BE2C (cell line): ENCODE data around the gene PDYN.

ENCODE experiments used
- DNase-seq: peaks from one replicate; pipeline ENCODE4 v3.0.0-alpha.2; 2020
- H3K27me3 ChIP-seq: fragments of 250-450 bp; sonication (Bioruptor Pico); 2 replicates; pipeline ENCODE4 v1.5.1; 2020; ENCODE audit warnings: mild to moderate bottlenecking
- H3K36me3 ChIP-seq: fragments of 250-450 bp; sonication (Bioruptor Pico); 2 replicates; pipeline ENCODE4 v1.5.1; 2020; ENCODE audit warnings: mild to moderate bottlenecking
- H3K4me1 ChIP-seq: fragments of 250-450 bp; sonication (Bioruptor Pico); 2 replicates; pipeline ENCODE4 v1.5.1; 2020
- H3K4me3 ChIP-seq: 2 replicates; pipeline ENCODE4 v1.5.1; 2011; ENCODE audit warnings: low read depth, low read length
- H3K9me3 ChIP-seq: fragments of 250-450 bp; sonication (Bioruptor Pico); 2 replicates; pipeline ENCODE4 v1.5.1; 2020
- TF ChIP-seq, protein P1 (sequence below): IDR thresholded peaks from 2 replicates; pipeline ENCODE4 v1.5.1; 2012; ENCODE audit warnings: mild to moderate bottlenecking, low read depth, low read length

The PDYN gene

DNA sequence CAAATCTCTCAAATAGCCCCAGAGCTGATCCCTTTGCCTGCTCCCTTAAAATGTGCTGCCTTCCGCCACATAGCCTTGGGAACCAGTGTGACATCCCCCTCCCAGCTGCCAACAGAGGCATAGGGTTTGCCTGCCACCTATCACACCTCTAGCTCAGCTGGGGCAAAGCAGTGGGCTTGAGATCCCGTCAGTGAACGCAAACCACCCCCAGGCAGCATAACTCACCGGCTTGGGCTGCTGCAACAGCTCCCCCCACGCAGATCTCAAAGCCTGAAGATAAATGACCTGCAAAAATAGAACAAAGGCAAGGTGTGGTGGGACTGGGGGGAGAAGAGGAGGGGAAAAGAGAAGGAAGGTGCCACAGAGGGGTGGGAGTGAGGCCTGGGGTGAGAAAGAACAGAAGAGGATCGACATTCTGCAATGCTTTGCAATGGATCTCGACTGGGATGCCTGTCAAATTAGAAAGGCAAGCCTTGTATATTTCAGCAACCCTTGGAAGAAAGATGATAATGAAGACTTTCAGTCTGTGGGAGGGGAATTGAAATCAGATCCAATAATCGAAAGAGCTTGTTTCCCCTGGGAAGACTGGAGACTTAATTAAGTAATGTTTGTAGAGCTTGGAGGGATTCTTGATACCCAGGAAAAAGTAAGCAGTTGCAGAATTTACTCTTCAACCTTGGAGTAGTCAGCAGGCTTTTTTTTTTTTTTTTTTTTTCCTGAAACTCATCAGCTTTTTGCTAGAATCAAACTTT lies 1.3 kb downstream of the PDYN start:
- Histone ChIP-seq H3K4me1 (no peaks in the 10 kb centered on the region), H3K36me3 (no peaks in the 10 kb centered on the region), H3K9me3 (no peaks in the 10 kb centered on the region), H3K4me3 (no peak overlapping the region), H3K27me3 (peaks cover 6% of the 10 kb centered on the region)
- DNase-seq: no peak
- TF ChIP-seq, protein P1, sequence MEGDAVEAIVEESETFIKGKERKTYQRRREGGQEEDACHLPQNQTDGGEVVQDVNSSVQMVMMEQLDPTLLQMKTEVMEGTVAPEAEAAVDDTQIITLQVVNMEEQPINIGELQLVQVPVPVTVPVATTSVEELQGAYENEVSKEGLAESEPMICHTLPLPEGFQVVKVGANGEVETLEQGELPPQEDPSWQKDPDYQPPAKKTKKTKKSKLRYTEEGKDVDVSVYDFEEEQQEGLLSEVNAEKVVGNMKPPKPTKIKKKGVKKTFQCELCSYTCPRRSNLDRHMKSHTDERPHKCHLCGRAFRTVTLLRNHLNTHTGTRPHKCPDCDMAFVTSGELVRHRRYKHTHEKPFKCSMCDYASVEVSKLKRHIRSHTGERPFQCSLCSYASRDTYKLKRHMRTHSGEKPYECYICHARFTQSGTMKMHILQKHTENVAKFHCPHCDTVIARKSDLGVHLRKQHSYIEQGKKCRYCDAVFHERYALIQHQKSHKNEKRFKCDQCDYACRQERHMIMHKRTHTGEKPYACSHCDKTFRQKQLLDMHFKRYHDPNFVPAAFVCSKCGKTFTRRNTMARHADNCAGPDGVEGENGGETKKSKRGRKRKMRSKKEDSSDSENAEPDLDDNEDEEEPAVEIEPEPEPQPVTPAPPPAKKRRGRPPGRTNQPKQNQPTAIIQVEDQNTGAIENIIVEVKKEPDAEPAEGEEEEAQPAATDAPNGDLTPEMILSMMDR: no peak

DNA sequence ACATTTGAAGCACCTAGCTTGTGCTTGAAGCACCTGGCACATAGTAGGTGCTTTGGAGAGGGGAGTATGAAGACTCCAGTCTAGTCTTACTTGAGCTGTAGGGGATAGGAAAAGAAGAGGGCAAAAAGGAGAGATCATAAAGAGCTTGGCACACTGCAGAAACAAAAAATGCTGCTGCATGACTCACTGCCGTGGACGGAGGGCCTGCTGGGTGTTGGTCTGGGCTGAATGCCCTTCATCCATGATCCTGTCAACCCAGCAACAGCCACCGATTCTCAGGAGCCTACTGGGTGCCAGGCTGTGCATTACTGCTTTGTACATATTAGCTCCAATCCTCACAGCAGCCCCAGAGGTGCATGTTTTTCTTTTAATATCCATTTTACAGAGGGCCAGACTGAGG lies 6.0 kb downstream of the PDYN start:
- TF ChIP-seq, protein P1: no peak
- H3K27me3 ChIP-seq: no peaks in the 10 kb centered on the region
- no peak overlapping the region for H3K4me3 ChIP-seq
- DNase-seq: no peak
- H3K4me1 ChIP-seq: no peaks in the 10 kb centered on the region
- H3K9me3 ChIP-seq: no peaks in the 10 kb centered on the region
- no peaks in the 10 kb centered on the region for H3K36me3 ChIP-seq

DNA sequence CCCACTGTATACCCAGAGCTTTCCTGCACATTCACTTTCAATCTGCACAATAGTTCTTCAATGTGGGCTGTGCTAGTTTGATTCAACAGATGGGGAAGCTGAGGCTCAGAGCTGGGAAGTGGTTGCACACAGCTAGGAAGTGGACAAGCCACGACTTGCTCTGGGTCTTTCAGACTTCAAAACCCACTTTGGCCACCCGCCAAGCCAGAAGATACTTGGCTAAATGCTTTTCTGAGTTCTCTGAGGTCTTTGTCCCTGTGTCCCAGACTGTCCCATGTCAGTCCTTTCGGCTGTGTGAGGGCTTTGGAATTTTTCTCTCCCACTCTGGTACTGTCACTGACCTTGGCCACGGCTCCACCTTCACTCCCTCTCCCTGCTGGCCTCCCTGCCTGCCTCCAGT lies 10.6 kb downstream of the PDYN start:
- Histone ChIP-seq H3K36me3 (no peaks in the 10 kb centered on the region), H3K9me3 (no peaks in the 10 kb centered on the region), H3K4me1 (no peaks in the 10 kb centered on the region), H3K4me3 (no peak overlapping the region), H3K27me3 (no peaks in the 10 kb centered on the region)
- TF ChIP-seq, protein P1: no peak
- no peak for DNase-seq

DNA sequence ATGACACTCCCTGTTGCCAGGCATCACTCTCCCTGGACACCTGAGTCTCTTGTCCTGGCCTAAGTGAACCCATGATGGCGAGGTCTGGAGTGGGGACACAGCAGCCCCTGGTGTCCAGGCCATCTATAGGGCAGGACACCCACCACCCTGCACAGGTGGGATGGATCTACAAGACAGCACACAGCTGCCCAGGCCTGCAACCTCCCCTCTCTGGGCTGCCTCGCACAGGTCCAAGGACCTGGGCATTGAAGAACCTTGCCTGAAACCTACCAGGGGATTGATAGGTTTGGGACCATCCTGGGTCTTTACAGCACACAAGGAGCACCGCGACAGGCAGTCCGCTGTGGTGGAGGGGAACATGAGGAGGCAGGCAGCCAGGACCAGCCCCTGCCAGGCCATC lies 11.2 kb downstream of the PDYN start:
- H3K4me1 ChIP-seq: no peaks in the 10 kb centered on the region
- H3K9me3 ChIP-seq: no peaks in the 10 kb centered on the region
- no peaks in the 10 kb centered on the region for H3K27me3 ChIP-seq
- TF ChIP-seq, protein P1: no peak
- H3K36me3 ChIP-seq: no peaks in the 10 kb centered on the region
- no peak overlapping the region for H3K4me3 ChIP-seq
- DNase-seq: no peak

DNA sequence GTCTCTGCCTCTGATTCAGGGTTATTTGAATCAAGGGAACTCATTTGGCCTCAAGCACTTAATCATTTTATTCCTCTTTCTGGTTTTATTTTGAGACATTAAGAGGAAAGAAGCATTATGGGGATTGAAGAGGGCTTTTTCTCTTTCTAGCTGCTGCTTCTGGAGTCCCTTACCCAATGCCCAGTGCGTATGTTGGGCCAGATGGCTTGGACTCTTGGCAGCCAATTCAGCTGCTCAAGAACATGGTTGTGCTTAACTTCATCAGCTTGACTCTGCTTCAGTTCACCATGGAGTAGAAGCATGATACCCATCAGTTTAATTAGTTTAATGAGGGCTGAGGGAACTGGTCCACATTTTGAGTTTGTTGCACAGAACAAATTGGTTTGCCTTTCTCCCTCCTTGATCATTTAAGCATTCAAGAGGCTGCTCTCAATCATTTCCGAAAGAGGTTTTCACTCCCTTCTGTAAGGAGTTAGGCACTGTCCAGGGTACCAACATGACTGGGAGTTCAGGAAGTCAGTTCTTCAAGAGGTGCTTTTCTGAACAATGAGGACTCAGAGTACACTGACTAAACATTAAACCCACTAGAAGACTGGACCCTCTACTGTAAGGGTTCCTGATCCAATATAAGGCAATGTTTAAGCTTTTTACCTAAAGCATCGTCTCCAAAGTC lies 14.6 kb downstream of the PDYN start:
- H3K9me3 ChIP-seq: no peaks in the 10 kb centered on the region
- no peaks in the 10 kb centered on the region for H3K36me3 ChIP-seq
- no peak overlapping the region for H3K4me3 ChIP-seq
- H3K27me3 ChIP-seq: no peaks in the 10 kb centered on the region
- DNase-seq: no peak
- H3K4me1 ChIP-seq: no peaks in the 10 kb centered on the region
- TF ChIP-seq, protein P1: no peak

DNA sequence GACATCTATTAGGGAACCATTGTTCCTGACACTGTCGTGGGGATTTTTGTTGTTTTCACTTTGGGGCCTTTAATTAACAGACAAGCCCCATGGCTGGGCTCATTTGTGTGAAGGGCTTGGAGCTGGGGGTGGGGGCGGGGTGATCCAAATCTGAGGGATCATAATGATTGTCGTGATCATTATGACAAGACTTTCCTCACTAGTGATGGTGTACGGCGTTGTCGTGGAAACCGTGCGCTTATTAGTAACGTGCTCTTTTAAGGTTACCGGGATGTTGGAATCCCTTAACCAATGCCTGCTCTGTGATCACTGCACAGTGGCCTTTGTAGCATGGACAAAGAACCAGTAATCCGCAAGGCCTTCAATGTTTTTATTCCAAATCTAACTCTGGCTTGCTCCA lies 18.6 kb downstream of the PDYN start:
- Histone ChIP-seq H3K9me3 (no peaks in the 10 kb centered on the region), H3K4me3 (no peak overlapping the region), H3K36me3 (no peaks in the 10 kb centered on the region), H3K4me1 (no peaks in the 10 kb centered on the region), H3K27me3 (no peaks in the 10 kb centered on the region)
- TF ChIP-seq, protein P1: no peak
- no peak for DNase-seq
